ENCODE results near the gene FAHD1. TPM values are rescaled to one million over a fixed set of nuclear protein-coding genes. Genes with fewer than 3 reads are reported as not detected.

Gene FAHD1
- total and polyA plus RNA-seq, 7 experiments from 2014 or later = 7.8 to 28.6 (median 10.0) TPM

Other genes with a start within 250 kb of the FAHD1 start
- 10 to 100 TPM in 1 of 5 experiments, 1 to 10 TPM in 4; 7.3 to 10.6 (median 8.1) TPM for gene IFT140, start 215.1 kb upstream of the FAHD1 start, total RNA-seq
- 10 to 100 TPM in 1 of 2 donors, 1 to 10 TPM in 1; 8.9 to 13.5 TPM for gene IFT140, start 215.1 kb upstream of the FAHD1 start, polyA plus RNA-seq
- 10 to 100 TPM; 27.0 to 33.2 (median 31.3) TPM for gene CRAMP1, start 214.8 kb upstream of the FAHD1 start, total RNA-seq
- gene CRAMP1, start 214.8 kb upstream of the FAHD1 start, polyA plus RNA-seq = 1 to 10 TPM; 2.1 to 5.0 TPM
- 10 to 100 TPM; 12.6 to 67.2 (median 36.4) TPM for gene JPT2, start 148.9 kb upstream of the FAHD1 start, total RNA-seq
- gene JPT2, start 148.9 kb upstream of the FAHD1 start, polyA plus RNA-seq = 10 to 100 TPM; 13.0 to 17.5 TPM
- 100 to 1,000 TPM; 112 to 299 (median 272) TPM for gene MAPK8IP3, start 121.0 kb upstream of the FAHD1 start, total RNA-seq
- 1 to 10 TPM; 1.7 to 3.2 TPM for gene MAPK8IP3, start 121.0 kb upstream of the FAHD1 start, polyA plus RNA-seq
- gene NME3, start 55.7 kb upstream of the FAHD1 start, total RNA-seq = 10 to 100 TPM; 49.4 to 81.5 (median 58.2) TPM
- gene NME3, start 55.7 kb upstream of the FAHD1 start, polyA plus RNA-seq = 10 to 100 TPM; 70.6 to 71.9 TPM
- 10 to 100 TPM; 32.2 to 47.5 (median 36.8) TPM for gene EME2, start 54.4 kb upstream of the FAHD1 start, total RNA-seq
- 1 to 10 TPM in 1 of 2 donors, under 1 TPM in 1; 0.59 to 3.8 TPM for gene EME2, start 54.4 kb upstream of the FAHD1 start, polyA plus RNA-seq
- gene MRPS34, start 54.1 kb upstream of the FAHD1 start, total RNA-seq = 100 to 1,000 TPM in 1 of 5 experiments, 10 to 100 TPM in 4; 41.6 to 115 (median 49.5) TPM
- gene MRPS34, start 54.1 kb upstream of the FAHD1 start, polyA plus RNA-seq = 100 to 1,000 TPM; 124 to 162 TPM
- gene SPSB3, start 44.6 kb upstream of the FAHD1 start, total RNA-seq = 100 to 1,000 TPM in 2 of 5 experiments, 10 to 100 TPM in 3; 38.2 to 127 (median 72.3) TPM
- 10 to 100 TPM; 38.7 to 58.9 TPM for gene SPSB3, start 44.6 kb upstream of the FAHD1 start, polyA plus RNA-seq
- 10 to 100 TPM; 39.3 to 60.2 (median 48.6) TPM for gene NUBP2, start 44.2 kb upstream of the FAHD1 start, total RNA-seq
- gene NUBP2, start 44.2 kb upstream of the FAHD1 start, polyA plus RNA-seq = 10 to 100 TPM; 96.7 to 98.9 TPM
- 1 to 10 TPM in 3 of 5 experiments, under 1 TPM in 2; 0.19 to 1.5 (median 1.1) TPM for gene IGFALS, start 33.5 kb upstream of the FAHD1 start, total RNA-seq
- gene IGFALS, start 33.5 kb upstream of the FAHD1 start, polyA plus RNA-seq = under 1 TPM in 1 of 2 donors, not detected in 1; 0.40 TPM
- 10 to 100 TPM; 46.2 to 72.9 (median 48.9) TPM for gene HAGH, start 381 bp upstream of the FAHD1 start, total RNA-seq
- 10 to 100 TPM; 39.4 to 62.4 TPM for gene HAGH, start 381 bp upstream of the FAHD1 start, polyA plus RNA-seq
- gene MEIOB, start 45.0 kb downstream of the FAHD1 start, total RNA-seq = not detected
- gene MEIOB, start 45.0 kb downstream of the FAHD1 start, polyA plus RNA-seq = not detected
- gene HS3ST6, start 91.2 kb downstream of the FAHD1 start, total RNA-seq = not detected
- not detected for gene HS3ST6, start 91.2 kb downstream of the FAHD1 start, polyA plus RNA-seq
- gene MSRB1, start 116.0 kb downstream of the FAHD1 start, total RNA-seq = 10 to 100 TPM in 2 of 5 experiments, 1 to 10 TPM in 3; 5.5 to 27.0 (median 8.2) TPM
- gene MSRB1, start 116.0 kb downstream of the FAHD1 start, polyA plus RNA-seq = 10 to 100 TPM; 15.6 to 15.8 TPM
- not detected for gene RPL3L, start 127.5 kb downstream of the FAHD1 start, total RNA-seq
- gene RPL3L, start 127.5 kb downstream of the FAHD1 start, polyA plus RNA-seq = not detected
- 100 to 1,000 TPM in 1 of 5 experiments, 10 to 100 TPM in 4; 40.0 to 114 (median 71.1) TPM for gene NDUFB10, start 132.3 kb downstream of the FAHD1 start, total RNA-seq
- gene NDUFB10, start 132.3 kb downstream of the FAHD1 start, polyA plus RNA-seq = 100 to 1,000 TPM; 166 to 180 TPM
- gene RPS2, start 137.6 kb downstream of the FAHD1 start, total RNA-seq = 1,000 to 10,000 TPM; 2,562 to 3,376 (median 2,918) TPM
- 1,000 to 10,000 TPM; 7,065 to 7,254 TPM for gene RPS2, start 137.6 kb downstream of the FAHD1 start, polyA plus RNA-seq
- under 1 TPM in 1 of 5 experiments, not detected in 4; 0.51 TPM for gene RNF151, start 139.7 kb downstream of the FAHD1 start, total RNA-seq
- gene RNF151, start 139.7 kb downstream of the FAHD1 start, polyA plus RNA-seq = not detected
- 10 to 100 TPM; 17.2 to 45.2 (median 27.6) TPM for gene TBL3, start 144.8 kb downstream of the FAHD1 start, total RNA-seq
- gene TBL3, start 144.8 kb downstream of the FAHD1 start, polyA plus RNA-seq = 10 to 100 TPM; 59.4 to 89.8 TPM
- 1 to 10 TPM in 1 of 5 experiments, under 1 TPM in 4; 0.24 to 1.3 (median 0.79) TPM for gene NOXO1, start 154.3 kb downstream of the FAHD1 start, total RNA-seq
- gene NOXO1, start 154.3 kb downstream of the FAHD1 start, polyA plus RNA-seq = under 1 TPM; 0.17 to 0.29 TPM
- gene GFER, start 157.0 kb downstream of the FAHD1 start, total RNA-seq = 10 to 100 TPM; 14.0 to 28.2 (median 18.1) TPM
- gene GFER, start 157.0 kb downstream of the FAHD1 start, polyA plus RNA-seq = 10 to 100 TPM; 19.6 to 30.8 TPM
- 1 to 10 TPM in 2 of 5 experiments, under 1 TPM in 3; 0.49 to 8.8 (median 0.80) TPM for gene SYNGR3, start 162.8 kb downstream of the FAHD1 start, total RNA-seq
- 1 to 10 TPM in 1 of 2 donors, under 1 TPM in 1; 0.92 to 1.6 TPM for gene SYNGR3, start 162.8 kb downstream of the FAHD1 start, polyA plus RNA-seq
- gene ZNF598, start 182.6 kb downstream of the FAHD1 start, total RNA-seq = 10 to 100 TPM; 44.3 to 63.2 (median 49.8) TPM
- gene ZNF598, start 182.6 kb downstream of the FAHD1 start, polyA plus RNA-seq = 1 to 10 TPM; 1.9 to 9.4 TPM
- 1 to 10 TPM in 1 of 5 experiments, under 1 TPM in 1, not detected in 3; 0.53 to 1.7 TPM for gene NPW, start 192.6 kb downstream of the FAHD1 start, total RNA-seq
- not detected for gene NPW, start 192.6 kb downstream of the FAHD1 start, polyA plus RNA-seq
- gene NHERF2, start 199.7 kb downstream of the FAHD1 start, total RNA-seq = 1 to 10 TPM; 2.5 to 3.8 (median 3.6) TPM
- gene NHERF2, start 199.7 kb downstream of the FAHD1 start, polyA plus RNA-seq = under 1 TPM; 0.33 to 0.56 TPM
- 10 to 100 TPM in 1 of 5 experiments, 1 to 10 TPM in 4; 4.4 to 27.0 (median 7.5) TPM for gene NTHL1, start 220.6 kb downstream of the FAHD1 start, total RNA-seq
- gene NTHL1, start 220.6 kb downstream of the FAHD1 start, polyA plus RNA-seq = 10 to 100 TPM; 16.3 to 17.5 TPM
- gene TSC2, start 220.8 kb downstream of the FAHD1 start, total RNA-seq = 100 to 1,000 TPM; 126 to 155 (median 147) TPM
- 10 to 100 TPM; 27.5 to 53.6 TPM for gene TSC2, start 220.8 kb downstream of the FAHD1 start, polyA plus RNA-seq

Measured in naive thymus-derived CD4-positive, alpha-beta T cell (primary cell).